ENCODE measurements around the gene RAB40B.

GRCh38 chr17:82667668-82668000, 30.9 kb downstream of the RAB40B start:
- TF ChIP-seq CTCF (optimal IDR thresholded peaks at IDR 0.05 in 1 of 3, IDR thresholded peaks at IDR 0.05 in 1 of 3, conservative IDR thresholded peaks at IDR 0.05 in 1 of 3; ENCODE audit: extremely low read depth in 1 of 3, insufficient read depth in 2 of 3, low read length in 3 of 3) (no peak), EZH2 (IDR thresholded peaks at IDR 0.05; ENCODE audit: low read length) (no peak)
